Activated CD4-positive, alpha-beta T cell treated with anti-CD3 and anti-CD28 coated beads for 1 hour (primary cell): ENCODE results near the gene ACSM4.
"Not testable (repeated sequence)": the region's sequence is repeated elsewhere in the genome, so short reads cannot be mapped to it uniquely, and the experiment has no call there.

Source experiments
- DNase-seq: peaks from one replicate; pipeline ENCODE4 v3.0.0-alpha.2; 2020

ACSM4 gene

DNA sequence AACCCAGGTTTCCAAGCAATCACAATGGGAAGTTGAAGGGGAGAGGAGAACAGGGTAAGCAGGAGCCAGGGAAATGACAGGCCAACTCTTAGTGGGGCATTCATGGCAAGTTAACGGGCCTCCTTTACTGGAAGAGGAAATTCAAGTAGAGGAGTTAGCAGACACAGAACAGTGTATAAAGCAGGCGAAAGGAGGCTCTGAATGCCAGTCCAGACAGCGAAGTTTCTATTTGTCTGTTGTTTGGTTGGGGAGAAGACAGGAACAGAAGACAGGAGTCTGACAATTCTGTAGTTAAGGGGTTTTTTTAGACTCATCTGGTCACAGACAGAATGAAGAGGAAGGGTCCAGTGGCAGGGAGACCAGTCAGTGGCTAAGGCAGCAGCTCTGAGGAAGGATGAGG lies at the start of gene ACSM4:
Gene ACSM4 (plus strand): TSS at position 301 of the 400 bp plus-strand sequence. CDS start 260 bp downstream, outside the sequence.
- no peak for DNase-seq

GRCh38 chr12:7259060-7259459 lies 44.8 kb upstream of the ACSM4 start:
- no peak for DNase-seq

DNA sequence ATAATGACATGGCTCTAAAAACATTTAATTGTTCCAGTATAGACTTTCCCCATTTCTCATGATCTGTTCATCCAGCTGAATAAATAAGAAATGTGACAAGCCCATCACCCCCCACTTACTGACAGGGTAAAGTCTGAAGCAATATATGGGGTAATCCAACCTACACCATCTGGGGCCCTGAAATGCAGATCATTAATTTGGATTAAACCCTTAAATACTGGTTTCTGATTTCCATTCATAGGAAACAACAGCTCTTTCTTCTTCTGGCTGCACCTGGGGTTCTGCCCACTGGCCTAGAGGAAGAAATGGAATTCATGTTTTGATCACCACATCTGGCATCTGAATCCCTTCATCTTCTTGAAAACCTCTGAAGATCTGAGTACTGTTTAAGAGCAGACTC lies 39.3 kb upstream of the ACSM4 start:
- DNase-seq, result no peak

- no peak for DNase-seq
Observed at GRCh38 chr12:7265251-7265650, 38.6 kb upstream of the ACSM4 start.

DNA sequence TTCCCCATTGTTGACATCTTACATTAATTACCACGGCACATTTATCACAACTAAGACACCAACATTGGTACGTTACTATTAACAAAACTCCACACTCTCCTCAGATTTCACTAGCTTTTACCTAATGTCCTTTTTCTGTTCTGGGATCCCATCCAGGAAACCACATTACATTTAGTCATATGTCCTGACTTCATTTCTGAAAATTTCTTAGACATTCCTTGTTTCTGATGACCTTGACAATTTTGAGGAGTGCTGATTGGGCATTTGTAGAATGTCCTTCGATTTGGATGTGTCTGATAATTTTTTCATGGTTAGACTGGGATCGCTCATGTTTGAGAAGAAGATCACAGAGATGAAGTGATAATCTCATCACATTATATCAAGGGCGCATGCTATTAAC lies 34.6 kb upstream of the ACSM4 start:
- DNase-seq, result no peak

DNA sequence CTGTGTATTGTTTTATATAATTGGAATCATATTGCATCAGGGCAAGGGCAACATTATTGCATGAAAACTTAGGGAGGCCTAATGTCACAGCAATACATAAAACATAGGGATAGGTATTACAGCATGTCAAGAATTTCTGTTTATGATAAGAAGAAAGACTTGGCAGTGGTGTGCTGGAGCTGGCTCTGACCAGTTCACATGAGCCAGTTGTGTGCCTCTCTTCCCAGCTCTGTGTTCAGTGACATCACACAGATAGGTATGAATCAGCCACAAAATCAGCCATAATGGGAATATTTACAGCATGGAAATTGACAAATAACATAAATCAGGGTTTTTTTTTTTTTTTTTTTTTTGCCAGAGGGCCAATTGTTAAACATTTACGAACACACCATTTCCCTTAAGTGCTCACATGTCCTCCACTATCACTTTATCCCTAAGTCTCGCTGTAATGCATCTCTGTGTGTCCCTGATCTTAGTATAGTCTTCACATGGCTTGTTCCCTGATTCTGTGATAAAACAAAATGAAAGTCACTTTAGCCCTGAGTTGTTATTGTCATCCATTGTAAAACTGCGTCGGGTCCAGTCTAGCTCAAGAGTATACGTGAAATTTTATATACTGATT lies 31.9 kb upstream of the ACSM4 start:
- no peak for DNase-seq

GRCh38 chr12:7275482-7275881 lies 28.4 kb upstream of the ACSM4 start:
- DNase-seq, result not testable (repeated sequence)

GRCh38 chr12:7282844-7283243 lies 21.0 kb upstream of the ACSM4 start:
- no peak for DNase-seq

- no peak for DNase-seq
Observed at GRCh38 chr12:7289743-7290142, 14.1 kb upstream of the ACSM4 start.

DNA sequence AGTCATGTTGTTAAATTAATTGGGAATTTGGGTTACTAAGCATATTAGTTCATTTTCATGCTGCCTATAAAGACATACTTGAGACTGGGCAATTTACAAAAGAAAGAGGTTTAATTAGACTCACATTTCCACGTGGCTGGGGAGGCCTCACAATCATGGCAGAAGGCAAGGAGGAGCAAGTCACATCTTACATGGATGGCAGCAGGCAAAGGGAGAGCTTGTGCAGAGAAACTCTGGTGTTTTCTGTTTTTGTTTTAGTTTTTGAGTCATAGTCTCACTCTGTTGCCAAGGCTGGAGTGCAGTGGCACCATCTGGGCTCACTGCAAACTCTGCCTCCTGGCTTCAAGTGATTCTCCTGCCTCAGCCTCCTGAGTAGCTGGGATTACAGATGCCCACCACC lies 13.3 kb upstream of the ACSM4 start:
- not testable (repeated sequence) for DNase-seq

GRCh38 chr12:7292300-7292699 lies 11.6 kb upstream of the ACSM4 start:
- no peak for DNase-seq

- no peak for DNase-seq
Observed at GRCh38 chr12:7293670-7294069, 10.2 kb upstream of the ACSM4 start.

- no peak for DNase-seq
Observed at GRCh38 chr12:7295529-7295928, 8.3 kb upstream of the ACSM4 start.

DNA sequence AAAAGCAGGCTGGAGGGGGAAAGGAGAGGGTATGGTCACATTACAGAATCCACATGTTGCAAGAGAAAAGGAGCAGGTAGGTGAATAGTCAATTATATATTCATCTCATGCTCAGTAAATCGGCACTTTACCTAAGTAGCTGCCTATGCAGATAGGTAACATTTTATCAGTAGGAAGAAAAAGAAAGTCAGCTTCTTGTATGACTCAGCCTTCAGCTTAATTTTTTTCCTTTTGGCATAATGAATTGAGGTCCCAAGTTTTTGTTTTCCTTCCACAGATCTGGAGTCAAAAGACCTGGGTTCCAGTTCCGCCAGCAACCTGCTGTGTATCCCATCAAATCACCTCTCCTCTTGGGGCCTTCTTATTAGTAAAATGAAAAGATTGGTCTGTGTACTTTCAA lies 6.0 kb upstream of the ACSM4 start:
- DNase-seq, result no peak

DNA sequence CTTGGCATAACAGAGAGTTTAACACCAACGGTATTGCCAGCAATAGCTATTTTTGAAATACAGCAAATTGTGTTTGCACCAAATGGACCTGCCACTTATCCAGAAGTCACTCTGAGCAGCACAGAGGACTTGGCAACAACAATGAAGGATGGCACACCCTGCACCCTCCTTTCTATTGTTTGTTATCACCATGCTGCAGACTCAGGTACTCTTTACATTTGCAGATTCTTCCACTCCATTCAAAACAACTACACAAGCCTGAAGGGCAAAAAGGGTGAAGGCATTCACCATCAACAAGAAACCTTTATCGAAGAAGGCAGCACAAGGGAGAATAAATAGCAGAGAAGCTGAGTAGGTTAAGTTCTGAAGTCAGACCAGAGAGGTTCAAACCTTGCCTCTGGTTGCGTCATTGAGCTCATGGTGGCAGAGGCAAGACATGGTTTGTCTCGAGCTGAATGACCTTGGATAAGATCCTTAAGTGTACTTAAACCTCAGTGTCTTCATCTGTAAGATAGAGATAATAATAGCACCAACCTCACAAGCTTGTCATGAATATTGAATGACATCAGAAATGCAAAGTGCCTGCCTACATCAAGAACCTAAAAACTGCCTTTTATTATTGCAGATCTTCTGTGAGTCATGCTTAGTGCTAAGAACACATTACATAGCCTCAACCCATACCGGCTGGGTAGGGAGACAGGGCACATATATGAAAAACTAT lies 1.4 kb upstream of the ACSM4 start:
- no peak for DNase-seq

DNA sequence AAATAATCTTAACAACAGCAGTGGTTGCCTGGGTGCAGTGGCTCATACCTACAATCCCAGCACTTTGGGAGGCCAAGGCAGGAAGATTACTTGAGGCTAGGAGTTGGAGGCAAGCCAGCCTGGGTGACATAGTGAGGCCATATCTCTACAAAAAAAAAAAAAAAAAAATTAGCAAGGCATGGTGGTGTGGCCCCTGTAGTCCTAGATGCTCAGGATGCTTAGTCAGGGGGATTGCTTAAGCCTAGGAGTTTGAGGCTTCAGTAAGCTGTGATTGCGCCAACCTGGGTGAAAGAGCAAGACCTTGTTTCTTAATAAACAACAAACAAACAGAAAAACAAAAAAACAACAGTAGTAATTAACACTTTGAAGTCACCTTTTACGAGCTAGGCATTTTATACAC lies 642 bp upstream of the ACSM4 start:
- no peak for DNase-seq

- no peak for DNase-seq
Observed at GRCh38 chr12:7304456-7304855, 584 bp downstream of the ACSM4 start.

DNA sequence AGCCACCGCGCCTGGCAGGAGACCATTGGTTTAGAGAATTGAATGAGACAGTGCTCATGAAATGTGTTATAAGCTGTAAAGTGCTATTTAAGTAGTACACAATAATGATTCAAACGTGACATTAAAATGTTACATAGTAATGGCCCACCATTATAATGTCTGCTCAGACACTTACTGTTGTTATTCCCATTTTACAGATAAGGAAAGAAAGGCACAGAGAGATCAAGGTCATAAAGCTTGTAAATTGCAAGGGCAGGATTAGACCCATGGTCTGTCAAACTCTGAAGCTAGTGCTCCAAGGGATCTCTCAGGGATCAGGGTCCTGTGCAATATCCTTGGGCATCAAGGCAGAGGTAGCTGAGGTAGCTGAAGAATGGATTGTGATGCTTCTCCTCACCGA lies 6.2 kb downstream of the ACSM4 start:
- no peak for DNase-seq

DNA sequence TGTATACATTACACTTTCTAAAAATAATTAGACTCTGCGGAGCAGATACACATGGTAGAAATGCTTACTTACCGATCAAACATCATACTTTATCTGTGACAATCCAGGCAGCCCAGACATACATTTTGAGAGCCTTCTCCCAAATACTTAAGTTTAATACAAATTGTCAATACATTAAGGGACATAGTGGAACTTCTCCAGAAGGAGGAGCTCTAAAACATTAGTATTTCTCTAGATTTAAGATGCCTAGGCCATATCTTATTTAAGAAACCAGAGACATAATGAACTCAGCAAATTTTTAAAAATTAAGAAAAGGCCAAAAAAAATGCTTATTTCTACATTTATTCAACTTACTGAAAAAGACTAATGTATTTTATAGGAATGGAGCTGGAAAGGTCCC lies 16.1 kb downstream of the ACSM4 start:
- DNase-seq, result no peak

GRCh38 chr12:7321624-7322023 lies 17.8 kb downstream of the ACSM4 start:
- no peak for DNase-seq

DNA sequence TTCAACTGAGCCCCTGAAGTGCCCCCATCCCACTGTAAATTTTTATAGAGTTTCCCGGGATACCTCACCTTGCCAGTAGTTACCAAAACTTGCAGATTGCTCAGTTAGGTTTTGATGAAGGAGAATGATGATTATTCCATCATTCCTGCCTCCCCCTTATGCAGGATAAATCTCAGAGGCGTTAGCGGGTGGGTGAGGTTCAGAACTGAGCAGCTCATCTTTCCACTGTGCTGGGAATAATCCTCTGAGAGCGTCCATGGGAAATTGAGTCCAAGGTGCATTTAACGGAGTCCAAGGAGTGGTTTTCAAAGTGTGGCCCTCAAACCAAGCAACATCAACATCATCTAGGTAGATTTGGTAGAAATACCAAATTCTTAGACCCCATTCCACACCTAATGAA lies 18.7 kb downstream of the ACSM4 start:
- no peak for DNase-seq

- no peak for DNase-seq
Observed at GRCh38 chr12:7324176-7324575, 20.3 kb downstream of the ACSM4 start.

DNA sequence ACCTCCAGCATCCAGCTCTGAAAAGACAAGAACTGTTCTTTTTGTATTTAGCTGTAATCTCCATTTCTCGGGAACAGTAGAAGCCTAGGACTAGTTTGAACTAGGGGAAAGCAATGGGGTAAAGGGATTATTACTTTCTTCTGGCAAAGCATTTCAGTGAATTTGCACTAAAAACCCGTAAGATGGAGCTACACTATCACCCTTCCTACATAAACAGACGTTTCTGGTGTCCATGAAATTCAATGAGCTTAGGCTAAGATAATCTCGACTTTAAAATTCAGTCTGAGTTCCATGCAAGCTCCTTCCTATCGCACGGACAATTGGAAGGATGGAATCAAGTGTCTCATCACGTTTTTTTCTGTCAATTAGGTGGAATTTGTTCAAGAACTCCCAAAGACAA lies 24.0 kb downstream of the ACSM4 start:
- no peak for DNase-seq

- not testable (repeated sequence) for DNase-seq
Observed at GRCh38 chr12:7337790-7338189, 33.9 kb downstream of the ACSM4 start.

DNA sequence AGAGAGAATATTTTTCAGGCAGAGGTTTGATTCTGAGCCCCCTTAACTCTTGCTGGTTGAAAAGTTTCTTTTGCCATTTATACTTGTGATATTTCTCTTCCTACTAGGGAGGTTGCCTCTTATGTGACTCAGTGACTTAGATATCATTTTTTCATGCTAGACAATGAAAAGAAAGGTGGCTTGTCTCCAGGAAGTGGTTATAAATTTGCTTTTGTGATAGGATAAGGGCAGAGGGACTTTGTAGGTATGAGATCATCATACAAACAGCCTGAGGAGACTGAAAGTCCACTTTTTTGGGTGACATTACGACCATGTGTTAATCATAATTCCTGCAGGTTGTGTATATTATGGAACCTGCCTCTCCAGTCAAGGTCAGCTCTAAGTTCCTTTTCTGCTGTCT lies 35.8 kb downstream of the ACSM4 start:
- no peak for DNase-seq
